ENCODE results near the gene UROC1. TPM values are rescaled to one million over a fixed set of nuclear protein-coding genes. Genes with fewer than 3 reads are reported as not detected.
"Not testable (repeated sequence)": the region's sequence is repeated elsewhere in the genome, so short reads cannot be mapped to it uniquely, and the experiment has no call there.

Gene UROC1
- total RNA-seq, 1 experiment from 2014 or later = not detected

DNA sequence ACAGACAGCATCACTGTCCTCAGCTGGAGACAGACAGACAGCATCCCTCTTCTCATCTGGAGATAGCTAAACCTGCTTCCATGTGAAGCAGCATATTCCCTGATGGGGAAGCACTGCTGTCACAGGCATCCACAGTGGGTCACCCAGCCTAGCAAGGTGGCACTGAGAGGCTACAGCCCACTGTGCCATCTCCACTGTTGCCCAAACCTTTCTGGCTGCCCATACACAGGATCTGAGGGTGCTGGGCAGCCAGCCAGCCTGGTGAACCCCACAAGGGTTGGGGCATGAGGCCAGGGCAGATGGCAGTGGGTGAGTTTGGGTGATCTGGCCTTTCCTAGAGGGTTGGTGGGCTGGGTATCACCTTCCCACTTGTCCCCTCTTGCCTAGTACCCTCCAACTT, 18.1 kb upstream of the UROC1 start:
- DNase-seq (ENCODE audit: low read depth, low spot score) (no peak), ATAC-seq (no peak)
- intact Hi-C loops (cut with micrococcal nuclease) = no loop called here
- POLR2A ChIA-PET = no interaction called here
- peaks cover 8 to 9% of the 10 kb centered on the region in 2 experiments; a peak in 3 of 4 replicates for H3K4me1 ChIP-seq (ENCODE audit: control insufficient read depth in 1 of 2, insufficient read depth in 2 of 2, low read length in 2 of 2)
- no peak for TF ChIP-seq CBX3 (IDR thresholded peaks at IDR 0.05; ENCODE audit: low read depth)
- TF ChIP-seq SRF (IDR thresholded peaks at IDR 0.05; ENCODE audit: low read depth) = no peak
- TF ChIP-seq, protein P1, sequence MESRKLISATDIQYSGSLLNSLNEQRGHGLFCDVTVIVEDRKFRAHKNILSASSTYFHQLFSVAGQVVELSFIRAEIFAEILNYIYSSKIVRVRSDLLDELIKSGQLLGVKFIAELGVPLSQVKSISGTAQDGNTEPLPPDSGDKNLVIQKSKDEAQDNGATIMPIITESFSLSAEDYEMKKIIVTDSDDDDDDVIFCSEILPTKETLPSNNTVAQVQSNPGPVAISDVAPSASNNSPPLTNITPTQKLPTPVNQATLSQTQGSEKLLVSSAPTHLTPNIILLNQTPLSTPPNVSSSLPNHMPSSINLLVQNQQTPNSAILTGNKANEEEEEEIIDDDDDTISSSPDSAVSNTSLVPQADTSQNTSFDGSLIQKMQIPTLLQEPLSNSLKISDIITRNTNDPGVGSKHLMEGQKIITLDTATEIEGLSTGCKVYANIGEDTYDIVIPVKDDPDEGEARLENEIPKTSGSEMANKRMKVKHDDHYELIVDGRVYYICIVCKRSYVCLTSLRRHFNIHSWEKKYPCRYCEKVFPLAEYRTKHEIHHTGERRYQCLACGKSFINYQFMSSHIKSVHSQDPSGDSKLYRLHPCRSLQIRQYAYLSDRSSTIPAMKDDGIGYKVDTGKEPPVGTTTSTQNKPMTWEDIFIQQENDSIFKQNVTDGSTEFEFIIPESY (IDR thresholded peaks at IDR 0.05; ENCODE audit: extremely low read depth, insufficient replicate concordance, low read length) = no peak
- TF ChIP-seq EZH2phosphoT487 (IDR thresholded peaks at IDR 0.05; ENCODE audit: borderline replicate concordance) = no peak
- TF ChIP-seq FOSL1 (IDR thresholded peaks at IDR 0.05; ENCODE audit: low read depth) = no peak
- no peak for TF ChIP-seq POLR2A (IDR thresholded peaks at IDR 0.05; ENCODE audit: borderline replicate concordance, extremely low read depth, insufficient read depth, insufficient read length)
- TF ChIP-seq YY1 (IDR thresholded peaks at IDR 0.05; ENCODE audit: extremely low read depth, insufficient replicate concordance, low read depth, low read length) = no peak
- no peak for TF ChIP-seq EGR1 (IDR thresholded peaks at IDR 0.05; ENCODE audit: low read depth)
- TF ChIP-seq ELF1 (IDR thresholded peaks at IDR 0.05; ENCODE audit: borderline replicate concordance, low read depth) = no peak
- no peak for TF ChIP-seq SIN3A (IDR thresholded peaks at IDR 0.05; ENCODE audit: low read depth)
- TF ChIP-seq TCF7L2 (IDR thresholded peaks at IDR 0.05; ENCODE audit: borderline replicate concordance, extremely low read depth, insufficient read depth, insufficient read length) = no peak
- no peak for TF ChIP-seq CEBPB (IDR thresholded peaks at IDR 0.05; ENCODE audit: low read depth)
- no peak for TF ChIP-seq ZFX (IDR thresholded peaks at IDR 0.05)
- no peak for TF ChIP-seq RAD21 (IDR thresholded peaks at IDR 0.05; ENCODE audit: low read depth)
- H4K20me1 ChIP-seq (ENCODE audit: insufficient read depth) = no peaks in the 10 kb centered on the region
- peaks cover 50% of the 10 kb centered on the region for H3K27me3 ChIP-seq (ENCODE audit: insufficient read depth, low read length)
- RAD21 ChIA-PET (ENCODE audit: low non-redundant PET in 1 of 2, low total read pairs in 2 of 2, uncharacterized antibody in 2 of 2, unreplicated experiment in 2 of 2) = no interaction called here
- H3K9me2 ChIP-seq (ENCODE audit: insufficient read depth) = no peaks in the 10 kb centered on the region
- CTCF ChIA-PET = no interaction called here
- H3K4me2 ChIP-seq (ENCODE audit: low read length) = no peak overlapping the region
- H3K36me3 ChIP-seq (ENCODE audit: control insufficient read depth in 1 of 2, insufficient read depth in 2 of 2, low read length in 2 of 2) = no peaks in the 10 kb centered on the region
- no peaks in the 10 kb centered on the region for H3K79me2 ChIP-seq (ENCODE audit: insufficient read depth, low read length)
- BruUV-seq (replicated peaks) = no TSS peak
- H3K4me3 ChIP-seq (replicated peaks in 1 of 2; ENCODE audit: low read depth in 1 of 2, low read length in 2 of 2) = no peak overlapping the region
- no peak overlapping the region for H3K27ac ChIP-seq (ENCODE audit: low read depth, low read length)
- H3K9me3 ChIP-seq (ENCODE audit: control insufficient read depth in 1 of 2, insufficient read depth in 1 of 2, low read depth in 1 of 2, low read length in 2 of 2) = no peaks in the 10 kb centered on the region
- H3K9ac ChIP-seq (ENCODE audit: low read length) = no peak overlapping the region
- H2AFZ ChIP-seq (ENCODE audit: low read depth, low read length, poor library complexity, severe bottlenecking) = no peak overlapping the region

GRCh38 chr3:126534716-126535115, 17.1 kb upstream of the UROC1 start:
- ATAC-seq; CTCF ChIA-PET; BruUV-seq (replicated peaks); H3K4me2 ChIP-seq (ENCODE audit: low read length); H3K9me2 ChIP-seq (ENCODE audit: insufficient read depth); H3K4me1 ChIP-seq (ENCODE audit: control insufficient read depth in 1 of 2, insufficient read depth in 2 of 2, low read length in 2 of 2); H3K4me3 ChIP-seq (replicated peaks in 1 of 2; ENCODE audit: low read depth in 1 of 2, low read length in 2 of 2); H2AFZ ChIP-seq (ENCODE audit: low read depth, low read length, poor library complexity, severe bottlenecking); RAD21 ChIA-PET (ENCODE audit: low non-redundant PET in 1 of 2, low total read pairs in 2 of 2, uncharacterized antibody in 2 of 2, unreplicated experiment in 2 of 2); H3K79me2 ChIP-seq (ENCODE audit: insufficient read depth, low read length); H3K27ac ChIP-seq (ENCODE audit: low read depth, low read length); DNase-seq (ENCODE audit: low read depth, low spot score); H3K36me3 ChIP-seq (ENCODE audit: control insufficient read depth in 1 of 2, insufficient read depth in 2 of 2, low read length in 2 of 2); H3K9ac ChIP-seq (ENCODE audit: low read length); intact Hi-C loops (cut with micrococcal nuclease); POLR2A ChIA-PET; H4K20me1 ChIP-seq (ENCODE audit: insufficient read depth); H3K9me3 ChIP-seq (ENCODE audit: control insufficient read depth in 1 of 2, insufficient read depth in 1 of 2, low read depth in 1 of 2, low read length in 2 of 2): not testable (repeated sequence)
- H3K27me3 ChIP-seq (ENCODE audit: insufficient read depth, low read length) = peaks cover 50% of the 10 kb centered on the region

Measured in HCT116 (cell line).